NCI-H187 treated with DMSO at 0.1 percent for 48 hours (cell line): ENCODE data around the gene RAPGEF4.

Source experiments
- DNase-seq: peaks from one replicate; lab custom pipeline; 2025; lab: John Stamatoyannopoulos, UW

RAPGEF4 gene

DNA sequence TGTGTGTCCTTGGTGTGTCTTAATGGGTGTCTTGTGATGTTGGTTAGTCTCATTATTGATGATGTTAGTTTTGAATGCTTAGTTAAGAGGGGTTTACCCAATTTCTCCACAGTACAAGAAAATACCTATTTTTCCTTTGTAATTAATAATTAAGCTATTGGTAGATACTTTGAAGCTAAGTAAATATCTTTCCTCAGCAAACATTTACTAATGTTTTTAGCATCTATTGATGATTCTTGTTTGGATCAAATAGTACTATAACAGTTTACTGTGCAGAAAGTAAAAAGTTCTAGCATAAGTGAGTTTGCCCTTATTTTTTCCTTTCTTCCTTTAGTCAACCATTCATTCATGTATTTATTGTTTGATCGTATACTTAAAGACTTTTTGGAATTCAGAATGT lies 359.1 kb downstream of the RAPGEF4 start:
- no peak for DNase-seq

DNA sequence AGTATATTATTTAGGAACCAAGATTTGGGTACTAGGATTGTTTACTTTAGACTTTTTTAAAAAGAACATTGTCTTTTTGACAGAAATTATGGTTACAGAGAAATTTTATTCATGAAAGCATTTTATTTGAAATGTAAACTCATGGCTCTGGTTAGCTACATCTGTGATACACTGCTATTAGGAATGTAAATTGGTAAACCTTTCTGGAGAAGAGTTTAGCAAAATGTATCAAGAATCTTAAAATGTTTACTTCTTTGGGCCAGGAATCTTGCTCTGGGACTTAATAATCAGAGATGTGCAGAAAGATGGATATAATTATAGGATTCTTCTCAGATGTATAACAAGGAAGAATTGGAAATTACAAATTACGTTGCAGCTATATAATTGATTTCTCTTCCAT lies 359.7 kb downstream of the RAPGEF4 start:
- DNase-seq, result no peak

DNA sequence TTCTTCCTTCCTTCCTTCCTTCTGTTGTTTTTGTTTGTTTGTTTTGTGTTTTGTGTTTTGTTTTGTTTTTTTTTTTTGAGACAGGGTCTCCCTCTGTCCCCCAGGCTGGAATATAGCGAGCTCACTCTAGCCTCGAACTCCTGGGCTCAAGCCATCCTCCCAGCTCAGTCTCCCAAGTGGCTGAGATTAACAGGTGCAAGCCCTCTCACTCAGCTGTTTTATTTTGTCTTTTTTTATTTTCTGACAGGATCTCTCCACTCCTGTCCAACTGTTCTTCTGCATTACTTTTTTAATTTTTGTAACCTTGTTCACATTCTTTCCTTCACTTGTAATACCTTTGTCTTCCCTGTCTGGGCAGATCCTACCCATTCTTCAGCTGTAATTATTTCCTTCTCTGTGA lies 363.6 kb downstream of the RAPGEF4 start:
- no peak for DNase-seq

DNA sequence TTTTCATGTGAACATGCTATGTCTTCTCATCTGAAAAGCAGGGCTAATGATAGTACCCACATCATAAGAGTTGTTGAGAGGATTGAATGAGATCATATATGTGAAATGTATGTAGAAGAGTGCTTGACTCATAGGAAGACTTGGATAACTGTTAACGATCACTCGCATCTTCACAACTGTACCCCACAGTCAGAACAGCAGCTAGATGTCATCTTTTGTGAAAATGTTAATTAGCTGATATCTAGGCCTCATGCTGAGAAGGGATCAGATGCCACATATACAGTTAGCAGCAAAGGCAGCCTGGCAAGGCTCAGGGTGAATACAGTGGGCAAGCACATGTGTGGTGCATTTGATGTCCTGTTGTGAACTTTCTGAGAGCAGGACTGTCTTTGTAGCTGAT lies 364.2 kb downstream of the RAPGEF4 start:
- no peak for DNase-seq

DNA sequence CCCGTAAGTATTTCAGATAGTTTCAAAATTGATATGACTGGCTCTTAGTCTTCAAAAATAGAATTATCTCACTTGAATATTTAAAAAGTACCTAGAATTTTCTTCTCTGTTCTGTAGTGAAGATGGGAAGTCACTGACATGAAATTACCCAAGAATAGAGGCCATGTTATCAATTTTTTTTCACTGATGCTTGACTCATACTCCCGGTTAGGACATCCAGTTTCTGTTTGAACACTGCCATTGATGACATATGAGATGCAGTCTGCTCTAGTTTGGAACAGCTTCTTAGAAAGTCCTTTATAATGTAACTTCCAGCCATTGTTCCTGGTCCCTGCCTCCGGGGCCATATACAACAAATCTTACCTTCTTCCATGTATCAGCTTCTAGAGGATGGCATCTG lies 366.0 kb downstream of the RAPGEF4 start:
- no peak for DNase-seq
